Measurements from ENCODE around the gene STIM1.

The STIM1 gene

DNA sequence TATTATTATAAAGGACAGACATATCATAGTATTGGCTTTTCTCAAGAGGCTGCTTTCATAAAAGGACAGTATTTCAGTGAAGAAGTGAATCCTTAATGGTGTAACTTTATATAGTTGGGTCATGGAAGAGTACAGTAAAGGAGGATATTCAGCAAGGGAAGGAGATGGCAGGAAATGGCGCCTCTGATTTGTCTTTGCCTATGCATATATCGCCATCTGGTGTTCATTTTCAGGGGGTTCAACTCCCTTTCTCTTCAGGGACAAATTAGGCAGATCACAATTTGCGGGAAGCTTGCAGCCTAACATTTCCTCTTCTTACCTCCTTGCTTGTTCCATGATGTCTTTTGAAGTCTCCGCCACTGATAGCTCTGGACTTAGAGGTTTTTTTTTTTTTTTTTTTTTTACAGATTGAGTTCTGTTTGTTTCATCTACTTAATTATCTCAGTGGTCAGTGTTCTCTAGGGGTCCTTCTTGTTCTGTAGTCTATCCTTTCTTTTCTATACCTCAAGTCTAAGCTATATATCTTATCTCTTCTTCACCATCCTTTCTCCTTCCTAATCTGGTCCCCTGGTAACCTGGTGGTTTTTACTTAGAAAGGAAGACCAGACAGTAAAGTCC, 217.3 kb downstream of the STIM1 start:
- H2AFZ ChIP-seq (ENCODE audit: low read depth, low read length): peak overlapping the region; percentile 41
- peak; percentile 91 for ATAC-seq (ENCODE audit: insufficient read depth, low read depth)
- H3K36me3 ChIP-seq (ENCODE audit: insufficient read depth, low read length): peaks cover 56% of the 10 kb centered on the region
- H3K27me3 ChIP-seq (ENCODE audit: insufficient read depth, low read length, poor library complexity): no peaks in the 10 kb centered on the region
- no peaks in the 10 kb centered on the region for H4K20me1 ChIP-seq (ENCODE audit: insufficient read depth, low read length)
- peaks cover 2% of the 10 kb centered on the region; the same call in 1 of the 2 replicates for H3K79me2 ChIP-seq (ENCODE audit: insufficient read depth, low read length)
- H3K9me3 ChIP-seq (ENCODE audit: insufficient read depth, low read length, severe bottlenecking): no peaks in the 10 kb centered on the region
- TF ChIP-seq, protein P1, sequence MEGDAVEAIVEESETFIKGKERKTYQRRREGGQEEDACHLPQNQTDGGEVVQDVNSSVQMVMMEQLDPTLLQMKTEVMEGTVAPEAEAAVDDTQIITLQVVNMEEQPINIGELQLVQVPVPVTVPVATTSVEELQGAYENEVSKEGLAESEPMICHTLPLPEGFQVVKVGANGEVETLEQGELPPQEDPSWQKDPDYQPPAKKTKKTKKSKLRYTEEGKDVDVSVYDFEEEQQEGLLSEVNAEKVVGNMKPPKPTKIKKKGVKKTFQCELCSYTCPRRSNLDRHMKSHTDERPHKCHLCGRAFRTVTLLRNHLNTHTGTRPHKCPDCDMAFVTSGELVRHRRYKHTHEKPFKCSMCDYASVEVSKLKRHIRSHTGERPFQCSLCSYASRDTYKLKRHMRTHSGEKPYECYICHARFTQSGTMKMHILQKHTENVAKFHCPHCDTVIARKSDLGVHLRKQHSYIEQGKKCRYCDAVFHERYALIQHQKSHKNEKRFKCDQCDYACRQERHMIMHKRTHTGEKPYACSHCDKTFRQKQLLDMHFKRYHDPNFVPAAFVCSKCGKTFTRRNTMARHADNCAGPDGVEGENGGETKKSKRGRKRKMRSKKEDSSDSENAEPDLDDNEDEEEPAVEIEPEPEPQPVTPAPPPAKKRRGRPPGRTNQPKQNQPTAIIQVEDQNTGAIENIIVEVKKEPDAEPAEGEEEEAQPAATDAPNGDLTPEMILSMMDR (IDR thresholded peaks at IDR 0.05; ENCODE audit: borderline replicate concordance, extremely low read depth, low read length, poor library complexity, severe bottlenecking): peak; percentile 98
- TF ChIP-seq EZH2 (IDR thresholded peaks at IDR 0.05; ENCODE audit: borderline replicate concordance, low read depth, low read length, severe bottlenecking): no peak
- no peak overlapping the region for H3K9ac ChIP-seq (ENCODE audit: low read depth, low read length)
- peak; percentile 69 for DNase-seq
- H3K4me2 ChIP-seq (ENCODE audit: insufficient read depth, low read length): no peak overlapping the region
- peak overlapping the region; percentile 58 for H3K27ac ChIP-seq (ENCODE audit: low read length)
- H3K4me1 ChIP-seq (ENCODE audit: insufficient read depth, low read length): peaks cover 19% of the 10 kb centered on the region
- no peak overlapping the region for H3K4me3 ChIP-seq (ENCODE audit: low read depth in 1 of 2, low read length in 2 of 2)

DNA sequence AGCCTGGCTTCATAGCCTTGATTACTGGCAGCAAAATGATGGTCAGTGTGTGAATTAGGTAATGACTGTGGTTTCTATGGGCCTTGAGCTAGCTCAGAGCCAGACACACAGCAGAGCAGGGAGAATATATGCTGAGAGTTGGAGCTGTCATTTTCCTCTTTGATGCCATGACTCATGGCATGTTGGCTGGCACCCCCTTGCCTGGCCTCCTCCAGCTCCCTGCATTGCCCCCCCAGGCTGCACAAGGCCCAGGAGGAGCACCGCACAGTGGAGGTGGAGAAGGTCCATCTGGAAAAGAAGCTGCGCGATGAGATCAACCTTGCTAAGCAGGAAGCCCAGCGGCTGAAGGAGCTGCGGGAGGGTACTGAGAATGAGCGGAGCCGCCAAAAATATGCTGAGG, 218.8 kb downstream of the STIM1 start:
- ATAC-seq (ENCODE audit: insufficient read depth, low read depth): no peak
- Histone ChIP-seq H4K20me1 (ENCODE audit: insufficient read depth, low read length) (no peaks in the 10 kb centered on the region), H3K9me3 (ENCODE audit: insufficient read depth, low read length, severe bottlenecking) (no peaks in the 10 kb centered on the region), H3K27me3 (ENCODE audit: insufficient read depth, low read length, poor library complexity) (no peaks in the 10 kb centered on the region), H3K79me2 (ENCODE audit: insufficient read depth, low read length) (peaks cover 2% of the 10 kb centered on the region; the same call in 1 of the 2 replicates), H3K4me1 (ENCODE audit: insufficient read depth, low read length) (peaks cover 7% of the 10 kb centered on the region), H3K9ac (ENCODE audit: low read depth, low read length) (no peak overlapping the region), H3K4me2 (ENCODE audit: insufficient read depth, low read length) (no peak overlapping the region), H2AFZ (ENCODE audit: low read depth, low read length) (no peak overlapping the region), H3K27ac (ENCODE audit: low read length) (no peak overlapping the region), H3K4me3 (ENCODE audit: low read depth in 1 of 2, low read length in 2 of 2) (no peak overlapping the region), H3K36me3 (ENCODE audit: insufficient read depth, low read length) (peaks cover 47% of the 10 kb centered on the region)
- no peak for DNase-seq
- no peak for TF ChIP-seq EZH2 (IDR thresholded peaks at IDR 0.05; ENCODE audit: borderline replicate concordance, low read depth, low read length, severe bottlenecking)
- TF ChIP-seq, protein P1 (IDR thresholded peaks at IDR 0.05; ENCODE audit: borderline replicate concordance, extremely low read depth, low read length, poor library complexity, severe bottlenecking): no peak

DNA sequence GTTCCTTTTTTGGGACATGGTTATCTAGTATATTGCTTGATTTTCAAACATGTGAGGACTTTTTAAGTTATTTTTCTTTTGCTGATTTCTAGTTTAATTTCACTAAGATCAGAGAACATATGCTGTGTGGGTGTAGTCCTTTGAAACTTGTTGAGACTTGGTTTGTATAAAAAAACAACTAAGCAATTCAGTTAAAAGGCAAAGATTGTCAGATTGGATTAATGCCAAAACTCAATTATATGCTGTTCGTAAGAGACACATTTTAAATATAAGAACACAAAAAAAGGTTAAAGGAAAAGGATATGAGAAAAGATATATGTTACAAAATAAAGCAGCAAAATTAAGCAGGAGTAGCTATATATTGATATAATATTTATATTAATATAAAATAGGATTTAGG, 221.3 kb downstream of the STIM1 start:
- Histone ChIP-seq H3K79me2 (ENCODE audit: insufficient read depth, low read length) (peaks cover 2% of the 10 kb centered on the region; the same call in 1 of the 2 replicates), H4K20me1 (ENCODE audit: insufficient read depth, low read length) (no peaks in the 10 kb centered on the region), H3K9ac (ENCODE audit: low read depth, low read length) (no peak overlapping the region), H3K27ac (ENCODE audit: low read length) (no peak overlapping the region), H3K4me2 (ENCODE audit: insufficient read depth, low read length) (no peak overlapping the region), H3K9me3 (ENCODE audit: insufficient read depth, low read length, severe bottlenecking) (no peaks in the 10 kb centered on the region), H2AFZ (ENCODE audit: low read depth, low read length) (no peak overlapping the region), H3K4me1 (ENCODE audit: insufficient read depth, low read length) (peaks cover 7% of the 10 kb centered on the region), H3K36me3 (ENCODE audit: insufficient read depth, low read length) (peaks cover 45% of the 10 kb centered on the region), H3K27me3 (ENCODE audit: insufficient read depth, low read length, poor library complexity) (no peaks in the 10 kb centered on the region), H3K4me3 (ENCODE audit: low read depth in 1 of 2, low read length in 2 of 2) (no peak overlapping the region)
- DNase-seq (no peak), ATAC-seq (ENCODE audit: insufficient read depth, low read depth) (no peak)
- no peak for TF ChIP-seq EZH2 (IDR thresholded peaks at IDR 0.05; ENCODE audit: borderline replicate concordance, low read depth, low read length, severe bottlenecking)
- TF ChIP-seq, protein P1 (IDR thresholded peaks at IDR 0.05; ENCODE audit: borderline replicate concordance, extremely low read depth, low read length, poor library complexity, severe bottlenecking): no peak

Measured in DND-41 (cell line).